Body of pancreas (tissue), 4 donors: ENCODE measurements around the gene RAB6A. TPM values are rescaled to one million over a fixed set of nuclear protein-coding genes. Genes with fewer than 3 reads are reported as not detected.

Experiments
- ATAC-seq: fragments of 150-250 bp; one replicate; pipeline ENCODE4 v1.9.1; 2016
- DNase-seq, 4 donors: peaks; one replicate each; pipeline ENCODE4 v3.0.0-alpha.2; 2019
- H3K27ac ChIP-seq, 4 donors: fragments of 200-600 bp; sonication (generic); 1 replicate in 3 of 4; 2 replicates in 1 of 4; pipeline versions ENCODE4 v1.5.1 to v1.6.1; 2016 to 2019; ENCODE audit warnings: mild to moderate bottlenecking in 1 of 4, mixed read lengths in 1 of 4, moderate library complexity in 1 of 4
- H3K27me3 ChIP-seq, 2 donors: fragments of 200-600 bp; sonication (generic); one replicate each; pipeline ENCODE4 v1.6.0; 2016; ENCODE audit warnings: mild to moderate bottlenecking in 1 of 2
- H3K36me3 ChIP-seq, 2 donors: fragments of 200-600 bp; sonication (generic); replicated peaks in 1 of 2; 2 replicates each; pipeline ENCODE4 v1.5.1; 2016; ENCODE audit warnings: low read depth in 2 of 2; ENCODE audit not compliant: insufficient read depth in 1 of 2
- H3K4me1 ChIP-seq: fragments of 200-600 bp; sonication (generic); one replicate; pipeline ENCODE4 v1.6.0; 2016
- H3K4me3 ChIP-seq, 2 donors: fragments of 200-600 bp; sonication (generic); 1 replicate in 1 of 2; 2 replicates in 1 of 2; pipeline ENCODE4 v1.5.1; 2016 to 2019
- H3K9me3 ChIP-seq, 3 donors: fragments of 200-600 bp; sonication (generic); 1 replicate in 2 of 3; 2 replicates in 1 of 3; pipeline ENCODE4 v1.5.1; 2016
- CTCF ChIP-seq, 7 experiments: fragments of 450-650 bp in 4 of 7; fragments of 200-600 bp in 3 of 7; sonication (generic) in 3 of 7; IDR thresholded peaks; one replicate each; pipeline ENCODE4 v1.5.1; 2016 to 2019; ENCODE audit warnings: antibody characterized with exemption in 7 of 7
- POLR2A ChIP-seq, 3 donors: fragments of 450-650 bp; IDR thresholded peaks; one replicate each; pipeline ENCODE4 v1.6.1; 2016; ENCODE audit warnings: antibody characterized with exemption in 3 of 3, mild to moderate bottlenecking in 2 of 3
- WGBS, 2 donors: methylation state at CpG; one replicate each; pipeline ENCODE4 v1.1.5; 2017; 5-methylcytosine and 5-hydroxymethylcytosine counted together
- intact Hi-C: fragments of 100-400 bp; cut with DNase I; formaldehyde crosslinking; loops from one replicate; pipeline ENCODE4 v1.15.1; 2023
- total RNA-seq, 2 donors: library from RNA; depleted of rRNA; stranded (reverse); fragments of >200 nt; gene quantifications; one replicate each; pipeline ENCODE4 v1.1.0, GENCODE V29; 2016

RAB6A gene
- total RNA-seq, 2 donors from 2014 or later, result 54.5 to 92.0 TPM

- intact Hi-C loops, result no loop called here
- H3K27me3 ChIP-seq, result no peaks in the 10 kb centered on the region
- 82 to 85% methylated on average over 4 of the region's 4 CpGs for WGBS, 2 donors
- DNase-seq (no peak), ATAC-seq (no peak)
- H3K4me1 ChIP-seq, result peaks cover 7% of the 10 kb centered on the region
- H3K9me3 ChIP-seq, result no peaks in the 10 kb centered on the region
- H3K4me3 ChIP-seq, result no peak overlapping the region
- H3K36me3 ChIP-seq, result no peaks in the 10 kb centered on the region
- TF ChIP-seq CTCF (IDR thresholded peaks at IDR 0.05), result no peak
- no peak for TF ChIP-seq POLR2A (IDR thresholded peaks at IDR 0.05)
- no peak overlapping the region for H3K27ac ChIP-seq
Observed at GRCh38 chr11:73800276-73800806, 39.5 kb upstream of the RAB6A start.

DNA sequence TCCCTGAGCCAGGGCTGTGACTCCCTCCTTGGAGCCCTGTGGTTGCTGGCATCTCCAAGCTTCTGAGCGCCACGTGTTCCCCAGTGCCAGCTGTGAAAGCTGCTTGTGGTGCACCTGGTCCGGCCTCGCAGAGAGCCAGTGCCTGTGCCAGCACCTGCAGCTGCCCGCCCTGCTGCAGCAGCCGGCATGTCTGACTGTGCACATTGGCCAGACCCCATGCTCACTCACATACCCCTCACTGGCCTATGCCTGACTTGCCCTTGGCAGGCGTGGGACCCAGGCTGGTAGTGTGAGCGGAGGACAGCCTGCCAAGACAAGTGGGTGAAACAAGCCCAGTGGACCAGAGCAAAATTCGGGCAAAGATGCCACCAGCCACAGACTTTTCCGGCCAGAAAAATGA is 36.6 kb upstream of the RAB6A start:
- H3K9me3 ChIP-seq, result no peaks in the 10 kb centered on the region
- no peaks in the 10 kb centered on the region for H3K27me3 ChIP-seq
- peaks cover 15% of the 10 kb centered on the region for H3K4me1 ChIP-seq
- WGBS, 2 donors, result 59 to 66% methylated on average over 5 to 10 of the region's 10 CpGs
- no peaks in the 10 kb centered on the region for H3K36me3 ChIP-seq
- no peak overlapping the region for H3K4me3 ChIP-seq
- intact Hi-C loops, result no loop called here
- peak overlapping the region; percentile 21 to 39 (median 31) for H3K27ac ChIP-seq
- peak; percentile 75 to 91 (median 85) for DNase-seq
- no peak for TF ChIP-seq POLR2A (IDR thresholded peaks at IDR 0.05)
- peak in 1 of 7 experiments; percentile 8 for TF ChIP-seq CTCF (IDR thresholded peaks at IDR 0.05)
- peak; percentile 89 for ATAC-seq

DNA sequence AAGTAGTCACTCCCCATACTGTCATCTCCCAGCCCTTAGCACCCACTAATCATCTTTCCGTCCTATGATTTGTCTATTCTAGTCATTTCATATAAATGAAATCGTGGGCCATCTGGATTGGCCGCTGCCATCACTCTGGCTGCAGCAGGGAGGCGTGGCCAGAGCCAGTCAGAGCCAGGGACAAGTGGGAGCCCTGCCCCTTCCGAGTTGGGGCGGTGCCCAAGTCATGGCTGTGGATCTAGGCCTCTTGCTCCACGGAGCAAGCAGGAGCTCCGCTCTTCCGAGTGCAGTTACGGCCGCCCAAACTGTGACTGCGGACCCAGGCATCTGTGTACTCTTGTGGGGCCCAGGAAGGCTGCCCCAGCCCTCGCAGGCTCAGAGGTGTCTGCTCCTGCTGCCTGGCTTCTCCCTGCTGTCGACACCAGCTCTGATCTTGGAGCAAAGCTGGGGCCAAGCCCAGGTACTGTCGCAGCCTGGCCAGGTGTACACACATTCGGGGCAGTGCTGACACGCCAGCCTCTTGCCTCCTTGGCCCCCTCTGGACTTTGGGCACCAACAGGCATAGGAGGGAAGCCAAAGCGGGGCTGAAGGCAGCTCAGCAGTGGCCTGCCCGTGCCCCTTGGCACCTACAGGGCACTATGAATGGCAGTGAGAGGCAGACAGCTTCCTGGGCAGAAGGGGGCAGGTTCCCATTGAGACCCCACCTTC is 35.2 kb upstream of the RAB6A start:
- 87 to 96% methylated on average over 6 to 15 of the region's 19 CpGs for WGBS, 2 donors
- Histone ChIP-seq H3K4me3 (no peak overlapping the region), H3K27ac (peak overlapping the region in 1 of 4 donors; percentile 30), H3K9me3 (no peaks in the 10 kb centered on the region), H3K27me3 (no peaks in the 10 kb centered on the region), H3K36me3 (no peaks in the 10 kb centered on the region), H3K4me1 (peaks cover 22% of the 10 kb centered on the region)
- no peak for TF ChIP-seq POLR2A (IDR thresholded peaks at IDR 0.05)
- no peak for TF ChIP-seq CTCF (IDR thresholded peaks at IDR 0.05)
- intact Hi-C loops, result no loop called here
- DNase-seq (peak in 3 of 4 donors; percentile 36 to 61 (median 51)), ATAC-seq (no peak)

GRCh38 chr11:73792584-73792983 is 31.7 kb upstream of the RAB6A start:
- H3K4me3 ChIP-seq, result no peak overlapping the region
- no peak for DNase-seq
- H3K36me3 ChIP-seq, result no peaks in the 10 kb centered on the region
- no peak for ATAC-seq
- peaks cover 33% of the 10 kb centered on the region for H3K4me1 ChIP-seq
- TF ChIP-seq POLR2A (IDR thresholded peaks at IDR 0.05), result no peak
- no peak for TF ChIP-seq CTCF (IDR thresholded peaks at IDR 0.05)
- no peak overlapping the region for H3K27ac ChIP-seq
- no peaks in the 10 kb centered on the region for H3K27me3 ChIP-seq
- no peaks in the 10 kb centered on the region for H3K9me3 ChIP-seq
- intact Hi-C loops, result no loop called here

DNA sequence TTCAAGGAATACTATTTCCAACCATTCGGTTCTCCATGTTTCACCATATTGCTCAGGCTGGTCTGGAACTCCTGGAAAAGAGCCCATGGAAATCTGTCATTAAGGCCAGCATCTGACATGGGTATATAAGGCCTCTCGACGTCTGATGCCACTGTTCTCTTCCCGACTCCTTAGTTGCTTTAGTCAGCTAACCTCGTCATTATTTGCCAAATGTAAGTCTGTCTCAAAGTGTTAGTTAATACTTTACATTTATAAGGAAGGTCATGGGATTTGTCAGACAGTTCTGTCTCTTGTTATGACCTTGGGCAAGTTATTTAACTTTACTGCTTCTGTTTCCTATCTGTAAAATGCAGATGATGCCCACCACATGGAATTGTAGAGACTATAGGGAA is 28.4 kb upstream of the RAB6A start:
- H3K9me3 ChIP-seq, result no peaks in the 10 kb centered on the region
- WGBS, 2 donors, result 39 to 46% methylated on average over 5 of the region's 5 CpGs
- peaks cover 34% of the 10 kb centered on the region for H3K4me1 ChIP-seq
- no peak for ATAC-seq
- peak overlapping the region in 3 of 4 donors; percentile 16 to 95 (median 93) for H3K27ac ChIP-seq
- no peak for DNase-seq
- H3K27me3 ChIP-seq, result no peaks in the 10 kb centered on the region
- TF ChIP-seq POLR2A (IDR thresholded peaks at IDR 0.05) (no peak), CTCF (IDR thresholded peaks at IDR 0.05) (no peak)
- no peak overlapping the region for H3K4me3 ChIP-seq
- intact Hi-C loops, result no loop called here
- H3K36me3 ChIP-seq, result no peaks in the 10 kb centered on the region
